GM18508 (cell line): Measurements from ENCODE around the gene EBF3.

Source experiments
- ATAC-seq: cut with Tn5 transposase; IDR thresholded peaks from one replicate; pipeline ENCODE4 v1.9.1; 2021; ENCODE audit warnings: moderate number of reproducible peaks; ENCODE audit not compliant: insufficient read depth, unreplicated experiment

Gene EBF3

DNA sequence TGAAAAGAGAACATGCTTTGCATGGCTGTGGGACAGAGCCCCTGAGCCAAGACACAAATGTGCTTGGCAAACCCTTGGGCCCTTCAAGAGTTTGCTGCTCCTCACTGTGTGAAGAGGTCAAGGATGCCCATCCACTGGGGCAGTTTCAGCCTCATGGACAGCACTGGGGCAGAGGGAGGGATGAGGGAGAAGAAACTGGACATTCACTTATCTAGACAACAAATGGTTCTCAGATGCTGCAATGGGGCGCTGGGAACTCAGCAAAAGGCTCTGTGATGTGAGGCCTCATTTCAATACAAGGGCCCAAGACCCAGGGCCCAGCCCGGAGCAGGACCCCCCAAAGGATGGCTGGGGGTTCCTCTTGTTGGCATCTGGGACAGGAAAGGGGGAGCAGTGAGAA, 49.1 kb downstream of the EBF3 start:
- no peak for ATAC-seq

DNA sequence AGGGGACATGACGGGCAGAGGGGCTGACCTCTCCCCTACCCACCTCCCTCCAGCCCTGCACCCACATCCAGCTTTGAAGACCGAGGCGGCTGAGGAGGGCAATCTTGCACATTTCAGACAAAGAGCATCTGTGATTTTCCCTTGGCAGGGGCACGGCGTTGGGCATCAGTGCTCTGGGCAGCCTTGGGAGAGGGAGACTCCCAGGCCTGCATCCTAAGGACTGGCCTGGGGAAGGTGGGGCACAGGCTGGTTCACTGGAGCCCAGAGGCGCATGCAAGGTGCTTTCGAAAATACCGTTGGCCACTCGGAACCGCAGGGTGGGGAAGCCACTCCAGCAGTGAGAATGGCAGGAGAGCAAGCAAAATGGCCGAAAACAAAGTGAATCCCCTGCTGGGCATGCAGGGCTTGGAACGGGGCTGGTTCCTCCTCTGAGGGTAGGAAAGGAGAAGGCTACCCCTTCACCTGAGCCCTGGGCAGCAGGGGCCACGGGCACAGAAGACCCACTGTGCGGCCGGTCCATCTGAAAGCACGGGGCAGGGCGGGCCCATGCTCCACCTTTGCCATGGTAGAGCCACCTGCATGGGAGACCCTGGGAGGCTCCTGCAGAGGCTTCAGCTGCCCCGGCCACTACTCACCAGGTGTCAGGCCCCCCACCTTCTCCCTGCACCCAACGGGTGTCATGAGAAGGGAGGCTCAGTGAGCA, 49.8 kb downstream of the EBF3 start:
- no peak for ATAC-seq

- no peak for ATAC-seq
Measured at GRCh38 chr10:129912986-129913695, 50.9 kb downstream of the EBF3 start.

DNA sequence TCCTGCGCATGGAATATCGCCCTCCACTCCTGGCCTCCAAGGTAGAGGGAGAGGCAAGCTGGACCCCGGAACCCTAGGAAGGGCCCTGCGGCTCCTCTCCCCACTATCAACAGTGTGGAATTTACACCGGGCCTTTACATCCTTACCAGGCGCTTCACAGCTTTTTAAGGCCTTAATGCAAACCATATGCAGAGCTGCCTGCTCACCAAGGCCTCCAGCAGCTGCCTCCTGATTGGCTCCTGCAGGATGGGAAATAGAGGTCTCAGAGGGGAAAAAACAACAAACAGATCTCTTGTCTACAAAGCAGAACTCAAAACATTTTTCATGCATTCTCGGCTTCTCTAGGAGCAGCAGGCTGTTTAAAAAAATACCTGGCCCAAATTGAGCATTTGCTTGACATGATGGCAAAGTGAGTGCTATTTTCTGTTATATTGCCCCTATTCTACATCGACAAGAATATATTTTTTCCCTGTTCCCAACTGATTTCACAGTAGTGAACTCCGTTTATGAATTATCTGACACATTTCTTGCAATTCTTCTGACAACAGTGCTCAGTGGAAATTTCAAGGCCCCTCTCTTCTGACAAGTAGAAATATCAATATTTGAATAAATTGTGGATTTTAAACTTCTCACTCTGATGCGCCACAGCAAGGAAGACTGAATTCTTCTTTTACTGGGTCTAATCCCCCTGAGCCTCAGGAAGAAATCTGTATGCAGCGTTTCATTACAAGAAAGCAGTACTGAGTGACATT, 51.7 kb downstream of the EBF3 start:
- ATAC-seq: no peak

DNA sequence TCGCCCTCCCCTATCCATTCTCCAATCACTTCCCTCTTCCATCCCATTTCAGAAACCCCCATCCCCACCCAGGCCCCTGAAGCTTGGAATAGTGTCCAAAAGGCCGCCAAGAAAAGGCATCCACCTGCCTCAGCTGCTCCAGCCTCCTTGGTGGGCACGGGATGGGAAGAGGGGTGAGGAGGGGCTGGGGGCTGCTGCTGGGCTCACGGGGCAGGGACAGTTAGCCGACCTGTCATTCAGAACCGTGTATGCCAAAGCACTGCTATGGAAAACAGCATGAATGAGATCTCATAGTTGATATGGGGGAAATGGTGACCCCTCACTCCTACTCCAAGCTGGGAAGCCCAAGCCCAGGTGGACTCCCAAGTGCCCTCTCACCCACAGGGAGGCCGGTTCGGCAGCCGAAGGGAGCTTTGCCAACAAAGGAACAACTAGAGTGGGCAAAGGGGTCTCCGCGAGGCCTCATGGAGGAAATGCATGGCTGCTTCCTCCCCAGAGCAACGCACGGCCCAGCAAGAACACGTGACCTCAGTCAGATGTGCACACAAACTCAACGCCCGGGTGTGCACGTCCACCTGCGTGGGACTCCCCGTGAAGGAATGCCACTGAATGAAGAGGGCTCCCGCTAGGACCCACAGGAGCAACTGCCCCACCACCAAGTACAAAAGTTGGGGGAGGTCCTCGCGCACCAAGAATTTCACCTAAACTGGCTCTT, 52.5 kb downstream of the EBF3 start:
- ATAC-seq: no peak

DNA sequence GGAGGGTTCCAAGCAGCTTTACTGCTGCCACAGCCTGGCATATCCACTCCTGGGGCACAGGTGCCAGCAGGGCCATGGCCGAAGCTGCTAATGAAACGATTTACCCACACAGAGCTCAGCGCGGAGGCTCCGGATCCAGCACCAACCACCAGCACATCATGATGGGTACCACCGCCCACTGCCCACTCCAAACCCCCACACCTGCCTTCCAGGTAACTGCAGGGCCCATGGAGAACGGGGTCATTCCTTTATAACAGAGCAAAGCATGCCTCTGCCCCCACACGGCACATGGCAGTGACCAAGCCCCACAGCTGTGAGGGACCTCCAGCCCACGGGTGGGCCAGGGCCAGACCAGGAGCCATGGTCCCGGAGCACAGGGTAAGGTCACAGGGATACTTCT, 53.2 kb downstream of the EBF3 start:
- ATAC-seq: no peak

- ATAC-seq: no peak
Measured at GRCh38 chr10:129909531-129910256, 54.4 kb downstream of the EBF3 start.

GRCh38 chr10:129909080-129909479, 55.0 kb downstream of the EBF3 start:
- no peak for ATAC-seq

GRCh38 chr10:129908406-129908805, 55.7 kb downstream of the EBF3 start:
- no peak for ATAC-seq

DNA sequence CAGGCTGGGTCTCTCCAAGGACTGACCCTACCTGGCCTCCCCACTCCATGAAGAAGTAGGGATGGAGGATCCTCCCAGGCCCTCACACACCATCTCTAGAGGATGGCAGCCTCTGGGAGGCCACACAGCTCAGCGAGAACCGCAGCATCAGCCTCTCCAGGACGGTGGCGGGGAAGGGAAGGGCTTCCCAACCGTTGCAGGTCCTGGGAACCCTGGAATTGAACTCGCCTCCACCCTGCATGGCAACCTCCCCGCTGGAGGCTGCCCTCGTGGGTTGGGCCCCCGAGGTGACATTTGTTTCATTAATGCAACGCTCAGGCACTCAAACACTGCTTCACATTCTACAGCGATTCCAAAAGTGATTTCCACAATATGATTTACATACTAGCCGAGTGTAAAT, 58.5 kb downstream of the EBF3 start:
- no peak for ATAC-seq

GRCh38 chr10:129904323-129904722, 59.8 kb downstream of the EBF3 start:
- ATAC-seq: no peak

DNA sequence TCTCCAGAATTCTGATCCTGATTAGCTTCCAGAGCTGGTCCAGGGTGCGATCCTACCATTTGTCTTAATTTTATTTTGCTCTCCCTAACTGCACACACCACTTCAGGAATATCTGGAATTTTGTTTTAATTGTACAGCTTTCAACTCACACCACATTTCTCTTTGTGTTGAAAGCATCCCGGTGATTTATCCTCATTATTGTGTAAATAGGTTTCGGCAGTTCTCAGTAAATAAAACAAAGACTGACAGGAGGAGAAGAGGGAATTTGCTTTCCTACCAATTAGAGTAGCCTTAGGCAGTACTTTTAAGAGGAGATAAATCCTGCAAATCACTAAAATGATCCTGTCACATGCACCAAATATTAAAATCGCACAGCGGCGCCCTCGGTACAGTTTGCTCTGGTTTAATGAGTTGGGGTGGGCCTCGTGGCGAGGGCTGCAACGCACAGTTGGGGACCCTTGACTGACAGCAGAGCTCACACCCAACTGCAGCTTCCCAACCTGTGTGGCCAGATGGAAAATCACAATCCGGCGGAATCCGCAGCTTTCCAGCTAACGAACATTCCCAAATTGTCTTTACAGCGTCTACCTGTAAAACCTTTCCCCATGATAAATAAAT, 62.6 kb downstream of the EBF3 start:
- no peak for ATAC-seq

GRCh38 chr10:129900825-129901224, 63.2 kb downstream of the EBF3 start:
- no peak for ATAC-seq

DNA sequence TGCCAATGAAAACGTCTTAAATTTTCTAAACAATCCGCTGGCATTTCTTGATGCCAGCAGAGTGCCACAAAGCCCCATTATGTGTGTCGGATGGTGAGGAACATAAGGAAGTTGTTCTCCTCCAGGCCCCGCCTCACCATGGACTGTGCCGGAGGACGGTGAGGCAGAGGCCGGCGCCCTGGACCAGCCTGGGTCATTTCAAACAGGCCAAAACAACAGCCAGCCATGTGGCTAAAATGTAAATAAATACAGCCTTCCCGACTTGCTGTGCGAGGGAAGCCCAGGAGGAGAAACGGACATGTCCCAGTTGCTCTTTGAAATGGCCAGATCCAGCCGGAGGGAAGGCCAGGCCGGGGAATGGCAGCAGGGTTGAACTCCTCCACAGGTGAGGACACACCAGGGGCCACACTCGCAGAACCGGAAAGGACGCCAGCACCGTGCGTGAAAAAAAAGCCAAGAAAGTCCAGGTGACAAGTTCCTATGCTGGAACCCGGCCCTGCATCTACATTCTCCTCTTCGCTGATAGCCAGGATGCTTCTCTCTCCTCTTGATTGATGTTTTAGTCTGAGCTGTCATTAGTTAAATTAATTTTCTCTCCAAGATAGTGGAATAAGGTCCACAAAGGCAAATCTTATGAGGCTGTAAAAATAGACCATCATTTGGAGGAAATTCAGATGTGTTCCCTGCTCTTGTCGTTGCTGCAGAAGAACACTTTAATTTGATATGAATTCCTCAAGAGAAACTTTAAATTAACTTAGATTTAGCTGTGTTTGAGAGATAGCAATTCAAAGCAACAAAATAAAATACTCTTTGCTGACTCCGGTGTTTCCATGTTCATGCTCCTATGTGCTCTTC, 64.6 kb downstream of the EBF3 start:
- ATAC-seq: no peak

GRCh38 chr10:129898706-129899268, 65.3 kb downstream of the EBF3 start:
- no peak for ATAC-seq

DNA sequence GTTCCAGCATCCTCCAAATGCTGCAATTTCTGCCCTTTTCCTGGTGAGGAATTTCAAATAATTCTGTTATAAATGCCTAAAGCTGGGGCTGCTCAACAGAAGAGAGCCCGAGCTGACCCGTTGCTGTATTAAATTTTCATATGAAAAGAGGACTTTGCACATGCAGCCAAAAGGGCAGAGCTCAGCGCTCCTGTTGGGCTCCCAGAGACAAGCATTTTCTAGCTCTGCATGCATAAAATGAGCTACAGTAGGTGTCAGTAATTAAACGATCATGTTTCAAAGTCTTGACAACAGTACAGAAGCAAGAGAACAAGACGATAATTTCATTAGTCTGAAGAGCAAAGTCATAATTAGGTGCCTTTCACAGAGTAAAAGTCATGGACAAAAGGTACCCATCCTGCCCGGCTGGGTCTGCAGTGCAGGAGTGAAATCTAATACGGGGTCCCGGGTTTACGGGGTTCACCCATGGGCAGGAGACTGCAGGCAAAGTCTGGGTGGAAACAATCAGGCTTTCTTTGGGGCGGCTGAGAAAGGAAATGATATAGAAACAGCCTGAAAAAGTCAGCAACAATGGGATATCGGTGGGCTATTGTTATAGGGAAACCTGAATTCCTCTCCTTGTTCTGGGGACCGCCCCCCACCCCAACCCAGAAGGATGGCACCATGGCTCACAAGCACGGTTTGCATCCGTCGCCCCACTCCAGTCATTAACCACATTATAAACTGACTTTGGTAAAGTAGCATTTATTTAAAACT, 66.0 kb downstream of the EBF3 start:
- ATAC-seq: no peak

- no peak for ATAC-seq
Measured at GRCh38 chr10:129896860-129897200, 67.2 kb downstream of the EBF3 start.
